Body of pancreas (tissue), 4 donors: ENCODE data around the gene ANXA10.

Experiments used
- CTCF ChIP-seq, 7 experiments: fragments of 450-650 bp in 4 of 7; fragments of 200-600 bp in 3 of 7; sonication (generic) in 3 of 7; IDR thresholded peaks; one replicate each; pipeline ENCODE4 v1.5.1; 2016 to 2019; ENCODE audit warnings: antibody characterized with exemption in 7 of 7
- POLR2A ChIP-seq, 3 donors: fragments of 450-650 bp; IDR thresholded peaks; one replicate each; pipeline ENCODE4 v1.6.1; 2016; ENCODE audit warnings: antibody characterized with exemption in 3 of 3, mild to moderate bottlenecking in 2 of 3

- no peak for TF ChIP-seq CTCF (IDR thresholded peaks at IDR 0.05)
- TF ChIP-seq POLR2A (IDR thresholded peaks at IDR 0.05) = no peak
These were observed at the start of gene ANXA10 for GRCh38 chr4:168092176-168092712.
